Measurements from ENCODE around the gene P2RY6.

- TF ChIP-seq CBX8 (IDR thresholded peaks at IDR 0.05; ENCODE audit: borderline replicate concordance, low read depth, low read length) (no peak), GABPA (IDR thresholded peaks at IDR 0.05; ENCODE audit: borderline replicate concordance, insufficient read depth, low read length) (no peak), CTCF (IDR thresholded peaks at IDR 0.05; ENCODE audit: control extremely low read depth in 1 of 3, insufficient read depth in 1 of 3, low read depth in 1 of 3, low read length in 3 of 3) (no peak), FOSL1 (IDR thresholded peaks at IDR 0.05; ENCODE audit: insufficient read depth, low read depth, low read length) (no peak), NRF1 (IDR thresholded peaks at IDR 0.05; ENCODE audit: low read depth, low read length) (no peak), POLR2A (IDR thresholded peaks at IDR 0.05; ENCODE audit: control extremely low read depth in 1 of 2, low read depth in 2 of 2, low read length in 2 of 2) (no peak), RNF2 (IDR thresholded peaks at IDR 0.05; ENCODE audit: borderline replicate concordance, low read depth, low read length, missing control alignments, poor library complexity, severe bottlenecking) (no peak), CREB1 (IDR thresholded peaks at IDR 0.05) (no peak), YY1 (IDR thresholded peaks at IDR 0.05; ENCODE audit: low read depth, low read length) (no peak)
Observed at GRCh38 chr11:73249853-73250783, 22.0 kb upstream of the P2RY6 start.

All from H1 (cell line).